K562 (cell line): ENCODE measurements around the gene DNAAF6. TPM values are rescaled to one million over a fixed set of nuclear protein-coding genes. Genes with fewer than 3 reads are reported as not detected.
"Not testable (repeated sequence)": the region's sequence is repeated elsewhere in the genome, so short reads cannot be mapped to it uniquely, and the experiment has no call there.

Experiments used
- ATAC-seq: fragments of 200-7000 bp; cut with Tn5 transposase; 3 replicates; pipeline ENCODE4 v1.9.1; 2020; ENCODE audit warnings: moderate library complexity
- BruUV-seq: library from RNA; stranded (reverse); fragments of 400-500 nt; replicated peaks from 2 replicates; lab custom pipeline; 2021; lab: Mats Ljungman, UMichigan
- CTCF ChIA-PET: fragments of 300-600 bp; formaldehyde crosslinking; extraction: SDS; loops from one replicate; lab custom pipeline; 2021; ENCODE audit warnings: low intra/inter-chr PET ratio; lab: Yijun Ruan, JAX
- POLR2A ChIA-PET: fragments of 300-600, 350-650 bp; sonication (Branson Sonifier 250); formaldehyde crosslinking; extraction: SDS; loops from one replicate; lab custom pipeline; 2021; ENCODE audit warnings: antibody characterized with exemption, inconsistent platforms; lab: Yijun Ruan, JAX
- DNase-seq, 4 experiments: peaks; one replicate each; pipeline versions ENCODE4 v3.0.0 to v3.0.0-alpha.2; 2011 to 2018; ENCODE audit warnings: low spot score in 3 of 4, mixed read lengths in 3 of 4; ENCODE audit errors: extremely low read depth in 1 of 4
- FAIRE-seq: peaks from 2 replicates; lab custom pipeline; 2011; peaks lifted over from hg19 to GRCh38; lab: Jason Lieb, UNC
- H2AFZ ChIP-seq: 2 replicates; pipeline ENCODE4 v1.6.0; 2011; ENCODE audit warnings: low read depth, low read length, control low read depth, inconsistent platforms
- H3K27ac ChIP-seq: fragments of 200-600 bp; 3 replicates; pipeline ENCODE4 v1.8.0; 2011; ENCODE audit warnings: low read depth, mild to moderate bottlenecking, control low read depth, inconsistent platforms, low read length, moderate library complexity, mixed read lengths; ENCODE audit errors: extremely low read depth
- H3K27me3 ChIP-seq, 2 experiments: fragments of 300-600 bp in 1 of 2; 2 replicates in 1 of 2; 3 replicates in 1 of 2; pipeline versions ENCODE4 v1.6.0 to v1.8.0; 2011; ENCODE audit warnings: inconsistent platforms in 2 of 2, low read length in 2 of 2, mild to moderate bottlenecking in 1 of 2, mixed read lengths in 1 of 2, moderate library complexity in 1 of 2; ENCODE audit not compliant: control insufficient read depth in 2 of 2, insufficient read depth in 2 of 2
- H3K36me3 ChIP-seq: fragments of 300-600 bp; 3 replicates; pipeline ENCODE4 v1.8.0; 2011; ENCODE audit warnings: mild to moderate bottlenecking, low read length, inconsistent platforms; ENCODE audit not compliant: control insufficient read depth, insufficient read depth
- H3K4me1 ChIP-seq, 2 experiments: fragments of 200-600 bp in 1 of 2; replicated peaks in 1 of 2; 2 replicates in 1 of 2; 3 replicates in 1 of 2; pipeline versions ENCODE4 v1.5.1 to v1.8.0; 2011; ENCODE audit warnings: inconsistent platforms in 2 of 2, low read length in 2 of 2, mild to moderate bottlenecking in 1 of 2, mixed read lengths in 1 of 2, moderate library complexity in 1 of 2; ENCODE audit not compliant: control insufficient read depth in 2 of 2, insufficient read depth in 2 of 2
- H3K4me2 ChIP-seq: 2 replicates; pipeline ENCODE4 v1.6.1; 2011; ENCODE audit warnings: low read length, control low read depth, inconsistent platforms, mixed read lengths; ENCODE audit not compliant: insufficient read depth
- H3K4me3 ChIP-seq: fragments of 200-600 bp; sonication (generic), shearing (Covaris generic); 2 replicates; pipeline ENCODE4 v1.5.1; 2016; ENCODE audit warnings: control low read depth, inconsistent platforms
- H3K79me2 ChIP-seq: fragments of 200-600 bp; 3 replicates; pipeline ENCODE4 v1.8.0; 2011; ENCODE audit warnings: low read length, inconsistent platforms; ENCODE audit not compliant: control insufficient read depth, insufficient read depth
- H3K9ac ChIP-seq, 2 experiments: 2 replicates each; pipeline versions ENCODE4 v1.6.0 to v1.6.1; 2011; ENCODE audit warnings: low read depth in 2 of 2, low read length in 2 of 2, control low read depth in 1 of 2, inconsistent platforms in 1 of 2, mild to moderate bottlenecking in 1 of 2, mixed read lengths in 1 of 2; ENCODE audit not compliant: insufficient read depth in 1 of 2
- H3K9me1 ChIP-seq: one replicate; pipeline ENCODE4 v1.6.0; 2011; ENCODE audit warnings: inconsistent platforms, mild to moderate bottlenecking, low read length, moderate library complexity; ENCODE audit not compliant: control insufficient read depth, insufficient read depth
- H3K9me3 ChIP-seq: replicated peaks from 2 replicates; pipeline ENCODE4 v1.5.1; 2011; ENCODE audit warnings: low read depth, low read length, inconsistent platforms; ENCODE audit not compliant: control insufficient read depth, insufficient read depth
- H4K20me1 ChIP-seq: replicated peaks from 2 replicates; pipeline ENCODE4 v1.6.1; 2011; ENCODE audit warnings: low read length, inconsistent platforms, mixed read lengths; ENCODE audit not compliant: control insufficient read depth, insufficient read depth
- CEBPB ChIP-seq: fragments of 450-650 bp; IDR thresholded peaks from 2 replicates; pipeline ENCODE4 v1.6.1; 2016; ENCODE audit warnings: missing genetic modification characterization, missing compliant biosample characterization
- CSDE1 ChIP-seq, 2 experiments: fragments of 450-650 bp; IDR thresholded peaks; 2 replicates each; pipeline ENCODE4 v1.6.1; 2016; ENCODE audit warnings: mild to moderate bottlenecking in 1 of 2
- MAFG ChIP-seq: fragments of 450-650 bp; conservative IDR thresholded peaks from 2 replicates; pipeline ENCODE4 v1.6.1; 2016; ENCODE audit warnings: missing genetic modification characterization, missing compliant biosample characterization
- NR3C1 ChIP-seq: sonication (generic); formaldehyde crosslinking; IDR thresholded peaks from 2 replicates; pipeline ENCODE4 v1.8.1; 2022; ENCODE audit warnings: missing genetic modification reagents
- VEZF1 ChIP-seq: fragments of 200-800 bp; sonication (Bioruptor generic); IDR thresholded peaks from 2 replicates; pipeline ENCODE4 v1.6.1; 2017; ENCODE audit warnings: missing genetic modification characterization, missing compliant biosample characterization
- ZBTB11 ChIP-seq, 3 experiments: fragments of 200-800 bp in 1 of 3; fragments of 250-450 bp in 1 of 3; fragments of 450-650 bp in 1 of 3; sonication (Bioruptor Pico) in 1 of 3; sonication (Bioruptor generic) in 1 of 3; formaldehyde crosslinking in 1 of 3; IDR thresholded peaks; 2 replicates each; pipeline versions ENCODE4 v1.6.1 to v1.8.0; 2016 to 2022; ENCODE audit warnings: mild to moderate bottlenecking in 2 of 3, missing genetic modification characterization in 2 of 3, missing compliant biosample characterization in 1 of 3, moderate library complexity in 1 of 3
- ZNF354B ChIP-seq: fragments of 250-450 bp; sonication (Bioruptor Pico); IDR thresholded peaks from 2 replicates; pipeline ENCODE4 v1.4.0; 2020
- ZNF507 ChIP-seq: conservative IDR thresholded peaks from 2 replicates; pipeline ENCODE4 v1.6.1; 2017; ENCODE audit warnings: missing genetic modification characterization, missing compliant biosample characterization
- WGBS: fragments of 100-300 bp; shearing (Covaris generic); methylation state at CpG from one replicate; pipeline ENCODE4 v1.1.6; 2016; ENCODE audit warnings: low coverage, mixed read lengths; ENCODE audit not compliant: insufficient coverage; ENCODE audit errors: missing lambda C conversion rate; 5-methylcytosine and 5-hydroxymethylcytosine counted together
- in situ Hi-C: fragments of 300-500 bp; cut with MboI; formaldehyde crosslinking; loops from 4 replicates; pipeline ENCODE4 v1.15.0; 2018; ENCODE audit warnings: inconsistent platforms, mixed read lengths
- intact Hi-C: fragments of 100-400 bp; cut with micrococcal nuclease; formaldehyde crosslinking; loops from 2 replicates; pipeline ENCODE4 v1.14.2; 2022
- polyA plus RNA-seq, 8 experiments: library from polyadenylated mRNA; depleted of rRNA in 4 of 8; stranded (reverse) in 5 of 8; unstranded in 3 of 8; fragments of >200 nt; fragmentation: Nextera tagmentation in 2 of 8; fragmentation: Illumina TruSeq in 1 of 8; extraction: Ambion mirVana in 2 of 8; extraction: Trizol in 1 of 8; gene quantifications; 2 replicates each; pipeline versions ENCODE4 v1.2.1 to v1.2.3, GENCODE V29; 2011 to 2014; ENCODE audit warnings: inconsistent platforms in 1 of 8, missing spikeins in 1 of 8
- total RNA-seq, 7 experiments: library from RNA; depleted of rRNA in 6 of 7; stranded (reverse); fragments of >200 nt in 6 of 7; fragmentation: Illumina TruSeq in 2 of 7; extraction: Trizol in 2 of 7; gene quantifications; 2 replicates each; pipeline versions ENCODE4 v1.2.1 to v1.2.3, GENCODE V29; 2011 to 2021; ENCODE audit warnings: low replicate concordance in 1 of 7

Gene DNAAF6
- total and polyA plus RNA-seq, 9 of the 15 experiments (the other 6 are each of a cell fraction or from before 2014, with no cell fraction given), result 0.04 to 0.17 (median 0.14) TPM; not detected in 4

DNA sequence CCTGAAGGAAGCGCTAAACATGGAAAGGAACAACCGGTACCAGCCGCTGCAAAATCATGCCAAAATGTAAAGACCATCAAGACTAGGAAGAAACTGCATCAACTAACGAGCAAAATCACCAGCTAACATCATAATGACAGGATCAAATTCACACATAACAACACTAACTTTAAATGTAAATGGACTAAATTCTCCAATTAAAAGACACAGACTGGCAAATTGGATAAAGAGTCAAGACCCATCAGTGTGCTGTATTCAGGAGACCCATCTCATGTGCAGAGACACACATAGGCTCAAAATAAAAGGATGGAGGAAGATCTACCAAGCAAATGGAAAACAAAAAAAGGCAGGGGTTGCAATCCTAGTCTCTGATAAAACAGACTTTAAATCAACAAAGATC is 48.8 kb upstream of the DNAAF6 start:
- intact Hi-C loops, POLR2A ChIA-PET, H3K9me1 ChIP-seq, FAIRE-seq, H4K20me1 ChIP-seq, H3K36me3 ChIP-seq, H3K27ac ChIP-seq, in situ Hi-C loops, ATAC-seq, H3K9me3 ChIP-seq: not testable (repeated sequence)
- H3K79me2 ChIP-seq, result peaks cover 40% of the 10 kb centered on the region
- TF ChIP-seq ZNF507 (peak; percentile 95), ZNF354B (CRISPR knock-in tag) (peak; percentile 82)
- TF ChIP-seq, all 486 proteins: peak for 2; not testable (repeated sequence) for 484
- H3K9ac ChIP-seq, H2AFZ ChIP-seq, BruUV-seq, H3K27me3 ChIP-seq, CTCF ChIA-PET, H3K4me2 ChIP-seq, DNase-seq, H3K4me3 ChIP-seq: not testable (repeated sequence)
- H3K4me1 ChIP-seq, result peaks cover 5 to 23% of the 10 kb centered on the region in 2 experiments; a peak in 3 of 5 replicates
- no CpG with 5 or more reads among the region's 4 CpGs for WGBS

GRCh38 chrX:107167163-107167921 is 39.1 kb upstream of the DNAAF6 start:
- Histone ChIP-seq H3K4me3 (no peak overlapping the region), H3K27me3 (no peaks in the 10 kb centered on the region), H2AFZ (no peak overlapping the region), H3K4me2 (no peak overlapping the region), H4K20me1 (no peaks in the 10 kb centered on the region), H3K36me3 (peaks cover 36% of the 10 kb centered on the region; the same call in 1 of the 3 replicates), H3K27ac (no peak overlapping the region; the same call in 2 of the 3 replicates), H3K9ac (no peak overlapping the region), H3K9me1 (no peaks in the 10 kb centered on the region), H3K4me1 (peaks cover 0 to 15% of the 10 kb centered on the region in 2 experiments; a peak in 3 of 5 replicates), H3K9me3 (no peaks in the 10 kb centered on the region), H3K79me2 (peaks cover 19% of the 10 kb centered on the region; the same call in 2 of the 3 replicates)
- FAIRE-seq, result no peak
- POLR2A ChIA-PET, result interaction anchor here (1.9 kb wide), 1 partner anchor 24 kb away, joined by 4 read pairs; no protein-coding TSS in a partner anchor
- no peak for DNase-seq
- in situ Hi-C loops (no loop called here), intact Hi-C loops (no loop called here)
- WGBS, result 65% methylated on average over 3 of the region's 3 CpGs
- no peak for ATAC-seq
- CTCF ChIA-PET, result no interaction called here
- no TSS peak for BruUV-seq
- TF ChIP-seq VEZF1 (CRISPR knock-in tag) (no peak), ZBTB11 (CRISPR knock-in tag; IDR thresholded peaks at IDR 0.05) (no peak), MAFG (tag) (peak; percentile 47), CEBPB (tag) (peak; percentile 87), CSDE1 (IDR thresholded peaks at IDR 0.05) (no peak), NR3C1 (no peak)
